Cardiac muscle cell (in vitro differentiated cells and primary cell): Measurements from ENCODE around the gene TMEM87A. TPM values are rescaled to one million over a fixed set of nuclear protein-coding genes. Genes with fewer than 3 reads are reported as not detected.

Experiments used
- DNase-seq, 2 donors: peaks; one replicate each; pipeline versions ENCODE4 v3.0.0 to v3.0.0-alpha.2; 2010 to 2017; ENCODE audit warnings: low read depth in 1 of 2, low spot score in 1 of 2
- H3K27ac ChIP-seq: fragments of 200-600 bp; sonication (generic); 2 replicates; pipeline ENCODE4 v1.5.1; 2016
- H3K27me3 ChIP-seq: fragments of 200-600 bp; sonication (generic); 2 replicates; pipeline ENCODE4 v1.6.0; 2016; ENCODE audit warnings: control low read depth
- H3K36me3 ChIP-seq: fragments of 200-600 bp; sonication (generic); 2 replicates; pipeline ENCODE4 v1.5.1; 2016; ENCODE audit warnings: control low read depth
- H3K4me1 ChIP-seq: fragments of 200-600 bp; sonication (generic); 2 replicates; pipeline ENCODE4 v1.8.1; 2017; ENCODE audit warnings: low read depth, mild to moderate bottlenecking, mixed run types
- H3K4me3 ChIP-seq: fragments of 200-600 bp; sonication (generic); 2 replicates; pipeline ENCODE4 v1.5.1; 2016; ENCODE audit warnings: mild to moderate bottlenecking
- H3K9me3 ChIP-seq: fragments of 200-600 bp; sonication (generic); 2 replicates; pipeline ENCODE4 v1.5.1; 2017; ENCODE audit warnings: low read depth, mild to moderate bottlenecking, control low read depth
- CTCF ChIP-seq: IDR thresholded peaks from 2 replicates; pipeline ENCODE4 v1.5.1; 2012; ENCODE audit warnings: low read depth, mild to moderate bottlenecking, low read length
- polyA plus RNA-seq: library from polyadenylated mRNA; unstranded; fragments of >200 nt; fragmentation: Nextera tagmentation; extraction: Ambion mirVana; gene quantifications from 2 replicates; pipeline ENCODE4 v1.2.1, GENCODE V29; 2016
- total RNA-seq: library from RNA; depleted of rRNA; stranded (reverse); fragments of >200 nt; gene quantifications from 2 replicates; pipeline ENCODE4 v1.2.3, GENCODE V29; 2016

TMEM87A gene
- total and polyA plus RNA-seq, 2 experiments from 2014 or later = 43.5 to 59.2 TPM

DNA sequence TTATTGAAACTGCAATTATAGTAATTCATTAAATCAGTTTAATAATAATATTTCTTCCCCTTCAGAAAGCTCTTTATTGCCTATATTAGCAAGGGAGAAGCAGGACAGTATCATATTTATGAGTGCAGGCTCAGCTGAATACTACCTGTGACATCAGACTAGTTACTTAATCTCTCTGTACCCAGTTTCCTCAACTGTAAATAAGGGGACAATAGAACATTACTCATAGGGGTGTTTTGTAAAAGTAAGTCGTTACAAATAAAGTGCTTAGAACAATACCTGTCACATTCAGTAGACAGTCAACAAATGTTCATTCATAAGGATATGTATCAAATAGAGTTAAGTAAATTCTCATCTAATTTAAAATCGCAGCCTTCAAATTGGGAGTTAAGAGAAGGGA is 53.0 kb downstream of the TMEM87A start:
- Histone ChIP-seq H3K4me3 (no peak overlapping the region), H3K4me1 (no peaks in the 10 kb centered on the region), H3K27ac (no peak overlapping the region), H3K27me3 (no peaks in the 10 kb centered on the region), H3K9me3 (no peaks in the 10 kb centered on the region), H3K36me3 (peaks cover 61% of the 10 kb centered on the region)
- no peak for TF ChIP-seq CTCF
- no peak for DNase-seq

GRCh38 chr15:42218953-42219592 is 54.2 kb downstream of the TMEM87A start:
- Histone ChIP-seq H3K4me3 (no peak overlapping the region), H3K4me1 (no peaks in the 10 kb centered on the region), H3K27ac (no peak overlapping the region), H3K27me3 (no peaks in the 10 kb centered on the region), H3K36me3 (peaks cover 52% of the 10 kb centered on the region), H3K9me3 (no peaks in the 10 kb centered on the region)
- DNase-seq = no peak
- TF ChIP-seq CTCF = no peak

GRCh38 chr15:42217568-42217967 is 55.7 kb downstream of the TMEM87A start:
- Histone ChIP-seq H3K36me3 (peaks cover 44% of the 10 kb centered on the region), H3K9me3 (no peaks in the 10 kb centered on the region), H3K4me3 (no peak overlapping the region), H3K27ac (peak overlapping the region; percentile 10), H3K27me3 (no peaks in the 10 kb centered on the region), H3K4me1 (no peaks in the 10 kb centered on the region)
- no peak for TF ChIP-seq CTCF
- no peak for DNase-seq

DNA sequence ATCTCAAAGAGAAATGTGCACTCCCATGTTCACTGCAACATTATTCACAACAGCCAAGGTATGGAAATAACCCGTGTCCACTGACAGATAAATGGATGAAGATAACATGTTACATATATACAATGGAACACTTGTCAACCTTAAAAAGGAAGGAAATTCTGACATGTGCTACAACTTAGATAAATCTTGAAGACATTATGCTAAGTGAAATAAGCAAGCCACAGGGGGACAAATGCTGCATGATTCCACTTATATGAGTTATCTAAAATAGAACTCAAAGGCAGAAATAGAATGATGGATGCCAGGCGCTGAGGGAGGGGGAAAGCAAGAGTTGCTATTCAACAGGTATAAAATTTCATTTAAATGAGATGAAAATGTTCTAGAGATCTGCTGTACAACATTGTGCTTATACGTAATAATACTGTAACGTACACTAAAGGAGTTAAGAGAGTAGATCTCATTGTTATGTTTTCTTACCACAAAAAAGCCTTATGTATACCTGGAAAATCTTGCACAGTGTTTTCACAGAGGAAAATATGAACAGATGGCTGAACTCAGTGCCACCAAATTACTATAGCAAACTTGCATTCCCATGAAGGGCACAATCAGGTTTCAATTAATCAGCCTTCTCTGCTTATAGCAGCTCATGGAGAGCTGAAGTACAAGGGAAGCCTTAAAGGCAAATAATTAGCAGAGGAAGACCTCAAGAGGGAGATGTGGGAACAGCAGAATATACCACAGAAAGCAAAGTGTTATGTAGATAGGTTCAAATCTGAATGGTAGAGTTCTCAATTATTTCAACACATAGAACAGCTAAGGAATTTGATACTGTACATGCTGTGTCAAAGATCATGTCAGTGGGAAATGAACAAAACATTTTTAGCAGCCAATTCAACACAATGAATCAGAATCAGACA is 57.1 kb downstream of the TMEM87A start:
- TF ChIP-seq CTCF = peak; percentile 13
- Histone ChIP-seq H3K27me3 (no peaks in the 10 kb centered on the region), H3K36me3 (peaks cover 43% of the 10 kb centered on the region), H3K9me3 (no peaks in the 10 kb centered on the region), H3K27ac (peak overlapping the region; percentile 63), H3K4me1 (no peaks in the 10 kb centered on the region), H3K4me3 (no peak overlapping the region)
- DNase-seq = peak; percentile 16 to 33

DNA sequence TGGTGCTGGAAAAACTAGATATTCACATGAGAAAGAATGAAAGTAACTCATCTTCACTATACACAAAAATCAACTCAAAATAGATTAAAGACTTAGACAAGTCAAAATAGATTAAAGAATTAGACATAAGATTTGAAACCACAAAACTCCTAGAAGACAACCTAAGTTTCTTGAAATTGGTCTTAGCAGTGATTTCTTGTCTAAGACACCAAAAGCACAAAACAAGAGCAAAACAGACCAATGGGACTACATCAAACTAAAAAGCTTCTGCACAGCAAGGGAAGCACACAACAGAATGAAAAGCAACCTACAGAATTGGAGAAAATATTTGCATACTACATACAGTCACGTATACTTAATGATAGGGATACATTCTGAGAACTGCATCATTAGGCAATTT is 58.6 kb downstream of the TMEM87A start:
- TF ChIP-seq CTCF = no peak
- H3K9me3 ChIP-seq = no peaks in the 10 kb centered on the region
- H3K36me3 ChIP-seq = peaks cover 46% of the 10 kb centered on the region
- no peak overlapping the region for H3K4me3 ChIP-seq
- H3K4me1 ChIP-seq = no peaks in the 10 kb centered on the region
- H3K27ac ChIP-seq = no peak overlapping the region
- H3K27me3 ChIP-seq = no peaks in the 10 kb centered on the region
- DNase-seq = no peak
